ENCODE measurements around the gene CLASP1.
"Not testable (repeated sequence)": the region's sequence is repeated elsewhere in the genome, so short reads cannot be mapped to it uniquely, and the experiment has no call there.

Gene CLASP1

GRCh38 chr2:121408641-121409040, 240.6 kb downstream of the CLASP1 start:
- no peak for DNase-seq

GRCh38 chr2:121405233-121405632, 244.0 kb downstream of the CLASP1 start:
- DNase-seq, result no peak

GRCh38 chr2:121400201-121400600, 249.1 kb downstream of the CLASP1 start:
- no peak for DNase-seq

GRCh38 chr2:121398853-121399252, 250.4 kb downstream of the CLASP1 start:
- no peak for DNase-seq

- no peak for DNase-seq
Observed at GRCh38 chr2:121390082-121390692, 259.1 kb downstream of the CLASP1 start.

GRCh38 chr2:121388371-121388770, 260.9 kb downstream of the CLASP1 start:
- DNase-seq, result no peak

- DNase-seq, result no peak
Observed at GRCh38 chr2:121387591-121388325, 261.5 kb downstream of the CLASP1 start.

- DNase-seq, result no peak
Observed at GRCh38 chr2:121386707-121387106, 262.6 kb downstream of the CLASP1 start.

- no peak for DNase-seq
Observed at GRCh38 chr2:121386102-121386501, 263.2 kb downstream of the CLASP1 start.

GRCh38 chr2:121382744-121383143, 266.5 kb downstream of the CLASP1 start:
- DNase-seq, result no peak

GRCh38 chr2:121377646-121378045, 271.6 kb downstream of the CLASP1 start:
- DNase-seq, result no peak

GRCh38 chr2:121376535-121377250, 272.6 kb downstream of the CLASP1 start:
- DNase-seq, result no peak

- DNase-seq, result no peak
Observed at GRCh38 chr2:121375621-121376159, 273.6 kb downstream of the CLASP1 start.

GRCh38 chr2:121374412-121375075, 274.7 kb downstream of the CLASP1 start:
- not testable (repeated sequence) for DNase-seq

- DNase-seq, result no peak
Observed at GRCh38 chr2:121372721-121373353, 276.4 kb downstream of the CLASP1 start.

GRCh38 chr2:121372082-121372481, 277.2 kb downstream of the CLASP1 start:
- DNase-seq, result no peak

- DNase-seq, result no peak
Observed at GRCh38 chr2:121368836-121369235, 280.4 kb downstream of the CLASP1 start.

- DNase-seq, result no peak
Observed at GRCh38 chr2:121368155-121368554, 281.1 kb downstream of the CLASP1 start.

- no peak for DNase-seq
Observed at GRCh38 chr2:121367246-121367900, 281.9 kb downstream of the CLASP1 start.

- DNase-seq, result no peak
Observed at GRCh38 chr2:121366040-121366439, 283.2 kb downstream of the CLASP1 start.

GRCh38 chr2:121365061-121365460, 284.2 kb downstream of the CLASP1 start:
- no peak for DNase-seq
